Skeletal muscle cell (primary cell): ENCODE data around the gene LNX1.

Experiments used
- DNase-seq: peaks from one replicate; pipeline ENCODE4 v3.0.0-alpha.2; 2010; ENCODE audit warnings: low read depth
- H3K4me3 ChIP-seq: 2 replicates; pipeline ENCODE4 v1.5.1; 2011; ENCODE audit warnings: low read depth, mild to moderate bottlenecking, control low read depth, low read length, moderate library complexity

The LNX1 gene

GRCh38 chr4:53576676-53577372 is 14.5 kb downstream of the LNX1 start:
- no peak for DNase-seq

DNA sequence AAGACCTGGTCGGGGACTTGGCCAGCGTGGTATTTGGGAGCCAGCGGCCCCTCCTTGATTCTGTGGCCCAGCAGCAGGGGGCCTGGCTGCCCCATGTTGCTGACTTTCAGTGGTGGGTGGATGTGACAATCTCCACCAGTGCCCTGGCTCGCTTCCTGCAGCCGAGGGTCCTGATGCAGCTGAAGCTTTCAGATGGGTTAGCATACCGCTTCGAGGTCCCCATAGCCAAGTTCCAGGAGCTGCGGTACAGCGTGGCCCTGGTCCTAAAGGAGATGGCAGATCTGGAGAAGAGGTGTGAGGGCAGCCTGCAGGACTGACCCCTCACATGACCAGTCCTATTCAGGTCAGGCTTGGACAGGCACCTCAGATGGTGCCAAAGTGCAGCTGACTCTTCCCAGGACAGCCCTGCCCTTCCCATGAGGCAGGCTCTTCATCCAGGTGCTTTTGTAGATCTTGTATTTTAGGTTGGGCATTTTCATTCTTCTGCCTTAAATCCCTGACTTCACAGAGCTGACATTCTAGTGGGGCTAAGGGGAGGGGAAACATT is 15.1 kb downstream of the LNX1 start:
- no peak for DNase-seq
- H3K4me3 ChIP-seq = no peak overlapping the region

More at GRCh38 chr4:53576676-53577372, 14.5 kb downstream of the LNX1 start:
- no peak overlapping the region for H3K4me3 ChIP-seq

GRCh38 chr4:53575552-53575951 is 15.7 kb downstream of the LNX1 start:
- H3K4me3 ChIP-seq = no peak overlapping the region
- DNase-seq = no peak

DNA sequence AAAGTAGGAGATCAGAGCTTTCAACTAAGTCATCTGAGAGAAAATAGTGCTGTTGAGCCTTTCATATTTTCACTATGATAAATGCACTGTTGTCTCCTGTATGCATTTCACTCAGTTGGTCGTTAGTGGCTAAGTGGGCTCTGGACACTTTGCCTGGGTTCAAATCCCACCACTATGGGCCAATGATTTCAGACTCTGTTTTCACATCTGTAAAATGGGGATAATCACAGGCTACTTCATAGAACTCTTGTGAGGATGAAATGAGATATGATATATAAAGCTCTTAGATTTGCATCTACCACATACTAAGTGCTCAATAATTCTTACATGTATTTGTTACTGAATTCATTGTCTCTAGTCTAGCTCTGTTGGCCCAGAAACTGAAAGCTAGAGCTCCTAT is 16.8 kb downstream of the LNX1 start:
- no peak for DNase-seq
- H3K4me3 ChIP-seq = no peak overlapping the region

- H3K4me3 ChIP-seq = no peak overlapping the region
Measured at GRCh38 chr4:53573696-53574095, 17.6 kb downstream of the LNX1 start.

GRCh38 chr4:53572600-53572994 is 18.7 kb downstream of the LNX1 start:
- DNase-seq = no peak
- no peak overlapping the region for H3K4me3 ChIP-seq

More at GRCh38 chr4:53573696-53574095, 17.6 kb downstream of the LNX1 start:
- DNase-seq = no peak

DNA sequence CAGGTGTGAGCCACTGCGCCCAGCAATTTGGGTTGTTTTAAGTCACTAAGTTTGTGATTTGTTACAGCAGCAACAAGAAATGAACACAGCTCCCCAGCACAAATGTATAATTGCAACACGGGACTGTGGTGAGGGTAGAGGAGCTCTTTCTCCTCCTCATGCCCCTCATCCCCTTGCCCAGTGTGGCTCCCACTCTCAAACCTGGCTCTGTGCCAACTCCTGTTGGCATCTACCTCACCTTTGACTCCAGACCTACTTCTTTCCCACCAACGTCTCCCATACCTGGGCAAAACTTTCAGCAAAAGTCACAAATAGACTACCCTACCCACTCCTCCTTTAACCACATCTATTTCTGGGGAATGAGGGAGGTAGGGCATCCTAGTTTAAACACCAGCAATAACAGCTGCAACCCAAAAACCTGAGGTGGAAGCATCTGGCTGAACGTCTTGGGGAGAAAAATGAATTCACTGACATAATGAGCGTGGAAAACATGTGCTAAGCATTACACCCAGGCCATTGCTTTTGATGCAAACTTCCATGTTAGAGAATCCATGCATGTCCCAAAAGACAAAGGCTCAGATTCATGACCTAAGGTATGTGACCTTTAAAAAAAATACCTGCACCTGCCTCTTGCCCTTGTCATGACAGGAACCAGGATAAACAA is 19.2 kb downstream of the LNX1 start:
- H3K4me3 ChIP-seq = no peak overlapping the region
- no peak for DNase-seq

GRCh38 chr4:53563824-53564223 is 27.5 kb downstream of the LNX1 start:
- DNase-seq = peak; percentile 72
- H3K4me3 ChIP-seq = no peak overlapping the region

GRCh38 chr4:53562409-53562808 is 28.9 kb downstream of the LNX1 start:
- H3K4me3 ChIP-seq = no peak overlapping the region
- no peak for DNase-seq

DNA sequence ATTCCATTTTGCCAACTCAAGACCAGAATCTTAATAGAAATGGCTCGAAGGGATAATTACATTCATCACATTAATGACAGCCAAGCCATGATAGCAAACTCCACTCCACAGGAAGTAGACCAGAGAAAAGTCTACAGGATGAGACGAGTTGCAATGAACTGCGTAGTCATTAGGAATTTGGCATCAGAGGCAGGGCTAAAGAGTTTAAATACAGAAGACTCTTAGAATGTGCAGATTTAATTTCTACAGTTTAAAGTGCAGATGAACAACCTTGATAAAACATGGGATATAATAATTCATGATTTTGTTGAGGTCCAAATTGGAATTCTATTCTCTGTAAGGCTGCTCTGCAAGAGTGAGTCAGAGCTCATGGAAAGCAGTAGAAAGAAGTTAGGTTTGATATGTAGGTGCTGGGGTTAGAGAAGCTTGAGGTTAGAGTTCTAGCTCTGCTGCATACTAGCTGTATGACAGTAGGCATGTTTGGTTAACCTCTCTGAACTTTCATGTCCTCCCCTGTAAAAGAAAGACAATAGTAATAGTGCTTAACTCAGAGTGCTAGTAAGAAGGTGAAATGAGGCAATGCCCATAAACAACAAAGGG is 32.2 kb downstream of the LNX1 start:
- no peak overlapping the region for H3K4me3 ChIP-seq

GRCh38 chr4:53558065-53558801 is 33.1 kb downstream of the LNX1 start:
- no peak overlapping the region for H3K4me3 ChIP-seq
- DNase-seq = no peak

More for the DNA sequence above, 32.2 kb downstream of the LNX1 start:
- no peak for DNase-seq

DNA sequence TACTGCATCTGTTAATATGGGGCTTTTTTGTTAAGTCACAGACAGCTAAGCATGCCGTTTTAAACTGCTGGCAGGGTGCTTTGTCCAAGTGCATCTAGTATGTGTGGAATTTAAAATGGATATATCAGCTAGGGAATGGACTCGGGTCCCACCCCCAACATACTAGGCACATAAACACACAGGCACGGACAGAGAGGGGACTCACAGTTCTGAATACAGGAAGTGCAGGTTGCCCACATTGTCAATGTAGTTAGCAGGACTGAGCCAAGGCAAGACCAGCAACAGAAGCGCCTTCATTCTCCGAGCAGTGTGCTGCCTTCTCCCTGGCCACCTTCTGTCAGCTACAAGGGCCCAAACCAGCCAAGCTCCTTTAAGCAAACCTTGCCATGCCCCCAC is 33.6 kb downstream of the LNX1 start:
- DNase-seq = no peak
- no peak overlapping the region for H3K4me3 ChIP-seq

GRCh38 chr4:53556651-53557050 is 34.6 kb downstream of the LNX1 start:
- no peak for DNase-seq
- H3K4me3 ChIP-seq = no peak overlapping the region

GRCh38 chr4:53553486-53554210 is 37.6 kb downstream of the LNX1 start:
- DNase-seq = no peak

GRCh38 chr4:53552711-53553110 is 38.6 kb downstream of the LNX1 start:
- no peak for DNase-seq

More at GRCh38 chr4:53553486-53554210, 37.6 kb downstream of the LNX1 start:
- H3K4me3 ChIP-seq = no peak overlapping the region

GRCh38 chr4:53551958-53552357 is 39.3 kb downstream of the LNX1 start:
- no peak for DNase-seq

More at GRCh38 chr4:53552711-53553110, 38.6 kb downstream of the LNX1 start:
- no peak overlapping the region for H3K4me3 ChIP-seq

GRCh38 chr4:53551281-53551864 is 39.9 kb downstream of the LNX1 start:
- DNase-seq = no peak
- no peak overlapping the region for H3K4me3 ChIP-seq

More at GRCh38 chr4:53551958-53552357, 39.3 kb downstream of the LNX1 start:
- H3K4me3 ChIP-seq = no peak overlapping the region

DNA sequence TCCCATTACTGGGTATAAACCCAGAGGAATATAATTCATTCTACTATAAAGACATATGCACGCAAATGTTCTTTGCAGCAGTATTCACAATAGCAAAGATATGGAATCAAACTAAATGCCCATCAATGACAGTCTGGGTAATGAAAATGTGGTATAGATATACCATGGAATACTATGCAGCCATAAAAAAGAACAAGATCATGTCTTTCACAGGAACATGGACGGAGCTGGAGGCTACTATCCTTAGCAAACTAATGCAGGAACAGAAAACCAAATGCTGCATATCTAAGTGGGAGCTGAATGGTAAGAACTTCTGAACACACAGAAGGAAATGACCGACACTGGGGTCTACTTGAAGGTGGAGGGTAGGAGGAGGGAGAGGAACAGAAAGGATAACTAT is 42.6 kb downstream of the LNX1 start:
- H3K4me3 ChIP-seq = no peak overlapping the region
- no peak for DNase-seq

- H3K4me3 ChIP-seq = no peak overlapping the region
- no peak for DNase-seq
Measured at GRCh38 chr4:53547983-53548382, 43.3 kb downstream of the LNX1 start.
